ENCODE results near the gene TPRN.

Gene TPRN

GRCh38 chr9:137205126-137206069 lies 4.9 kb upstream of the TPRN start, which contains the start of the genes NDOR1 and TMEM203:
NDOR1 (plus strand) TSS chr9:137205700; CDS start chr9:137205778, 78 bp downstream.
TMEM203 (minus strand) TSS chr9:137205648; CDS start chr9:137205414, 234 bp downstream.
- DNase-seq: peak; percentile 85

- no peak for DNase-seq
Measured at GRCh38 chr9:137204731-137205125, 4.2 kb upstream of the TPRN start.

DNA sequence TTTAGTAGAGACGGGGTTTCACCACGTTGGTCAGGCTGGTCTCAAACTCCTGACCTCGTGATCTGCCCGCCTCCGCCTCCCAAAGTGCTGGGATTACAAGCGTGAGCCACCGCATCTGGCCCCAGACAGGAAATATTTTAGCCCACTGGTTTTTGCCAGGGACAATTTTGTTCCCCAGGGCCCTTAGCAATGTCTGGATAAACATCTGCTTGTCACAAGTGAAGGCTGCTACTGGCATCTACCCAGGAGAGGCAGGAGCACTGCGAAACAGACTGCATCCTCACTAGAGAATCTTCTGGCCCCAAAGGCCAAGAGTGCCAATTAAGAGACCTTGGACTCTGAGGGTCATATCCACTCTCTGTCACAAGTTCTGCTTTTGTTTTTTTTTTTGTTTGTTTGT lies 2.4 kb upstream of the TPRN start:
- DNase-seq: no peak

DNA sequence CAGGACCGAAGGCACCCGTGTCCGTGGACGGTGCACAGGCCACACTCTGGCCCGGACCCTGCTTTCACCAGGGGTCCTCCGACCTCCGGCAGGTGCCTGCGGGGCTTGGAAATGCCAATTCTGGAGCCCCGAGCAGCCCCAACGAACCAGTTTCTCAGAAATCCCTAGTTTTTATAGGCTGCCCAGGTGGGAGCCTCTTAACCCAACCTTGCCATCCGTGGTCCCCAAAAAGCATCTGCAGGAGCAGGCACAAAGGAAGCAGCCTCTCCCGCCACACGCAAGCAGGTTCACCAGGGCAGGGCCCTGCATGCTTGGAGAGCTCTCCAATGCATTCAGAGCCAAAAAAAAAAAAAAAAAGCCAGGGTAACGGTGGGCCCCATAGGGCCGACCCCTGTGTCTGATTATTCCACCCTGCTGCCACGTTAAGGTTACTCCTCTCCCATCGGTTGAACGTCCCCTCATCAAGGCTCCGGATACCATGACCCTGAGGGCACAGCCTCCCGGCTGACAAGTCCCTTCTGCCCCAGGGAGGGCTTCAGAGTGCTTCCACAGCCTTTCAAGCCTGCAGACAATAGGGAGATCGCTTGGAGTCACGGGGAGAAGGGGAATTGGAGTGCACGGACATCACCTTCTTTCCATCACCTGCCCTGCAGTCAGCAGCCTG lies 796 bp upstream of the TPRN start:
- DNase-seq: no peak

- no peak for DNase-seq
Measured at GRCh38 chr9:137199411-137200121, 975 bp downstream of the TPRN start.

GRCh38 chr9:137198902-137199283 lies 1.6 kb downstream of the TPRN start:
- DNase-seq: no peak

- no peak for DNase-seq
Measured at GRCh38 chr9:137198051-137198901, 2.3 kb downstream of the TPRN start.

DNA sequence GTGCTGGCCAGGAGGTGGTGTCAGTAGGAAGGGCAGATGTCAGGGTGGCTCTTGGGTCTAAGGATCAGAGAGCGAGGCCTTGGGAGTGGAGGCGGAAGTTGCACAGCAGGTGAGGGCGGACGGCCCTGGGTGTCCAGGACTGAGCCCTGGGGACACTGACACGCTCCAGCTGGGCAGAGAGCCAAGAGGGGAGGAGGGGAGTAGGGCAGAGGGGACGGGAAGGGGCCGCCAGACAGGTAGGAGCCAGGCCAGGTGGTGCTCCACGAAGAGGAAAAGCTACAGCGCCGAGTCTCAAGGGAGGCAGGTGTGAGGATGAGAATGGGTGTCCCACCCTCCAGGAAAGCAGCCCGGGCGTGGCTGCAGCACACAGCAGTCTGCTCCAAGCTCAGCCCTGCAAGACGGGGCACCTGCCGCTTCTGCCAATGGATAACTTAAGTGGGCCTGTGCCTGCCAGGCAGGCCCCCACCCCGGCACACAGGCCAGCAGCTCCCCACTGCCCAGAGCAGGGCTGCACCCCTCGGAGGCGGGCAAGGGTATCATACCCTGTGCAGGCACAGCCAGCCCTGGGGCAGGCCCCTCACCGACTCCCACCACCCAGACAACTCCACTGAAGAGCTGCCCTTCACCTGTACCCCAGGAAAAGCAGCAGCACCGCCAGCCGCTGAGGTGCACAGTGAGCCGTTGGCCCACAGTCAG lies 4.9 kb downstream of the TPRN start:
- no peak for DNase-seq

DNA sequence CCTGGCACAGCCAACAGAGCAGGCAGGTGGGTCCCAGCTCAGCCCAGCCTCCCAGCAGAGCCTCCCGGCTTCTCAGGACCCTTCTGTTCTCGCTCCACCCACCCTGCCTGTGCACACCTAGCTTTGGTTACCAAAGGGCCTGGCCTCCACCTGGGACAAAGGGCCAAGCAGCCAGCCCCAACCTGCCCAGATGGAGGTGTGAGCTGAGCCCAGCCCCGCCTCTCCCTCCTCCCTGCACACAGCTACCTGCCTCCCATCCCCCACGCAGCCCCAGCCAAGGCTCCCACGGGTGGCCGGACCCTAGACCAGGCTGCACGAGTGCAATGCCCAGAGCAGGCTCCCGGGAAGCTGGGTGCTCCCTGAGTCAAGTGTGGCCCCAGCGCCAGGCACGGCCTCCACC lies 5.6 kb downstream of the TPRN start:
- no peak for DNase-seq

GRCh38 chr9:137194388-137194787 lies 6.2 kb downstream of the TPRN start:
- no peak for DNase-seq

GRCh38 chr9:137193771-137194170 lies 6.8 kb downstream of the TPRN start:
- DNase-seq: no peak

GRCh38 chr9:137192859-137193258 lies 7.7 kb downstream of the TPRN start:
- no peak for DNase-seq

DNA sequence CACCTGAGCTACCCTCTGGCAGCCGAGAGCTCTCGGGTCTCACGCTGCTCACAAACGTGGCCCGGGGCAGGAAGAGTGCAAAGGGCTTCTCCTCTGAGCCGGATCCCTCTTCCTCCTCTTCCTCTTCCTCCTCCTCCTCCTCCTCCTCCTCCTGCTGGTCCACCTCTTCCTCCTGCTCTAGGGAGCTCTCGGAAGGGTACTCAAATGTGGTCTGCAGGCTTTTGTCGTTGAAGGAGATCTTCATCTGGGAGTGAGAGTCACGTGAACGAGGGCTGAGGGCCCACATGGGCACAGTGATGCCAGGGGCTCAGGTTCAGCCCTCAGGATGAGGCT lies 8.1 kb downstream of the TPRN start:
- no peak for DNase-seq

- no peak for DNase-seq
Measured at GRCh38 chr9:137191691-137192447, 8.7 kb downstream of the TPRN start.

DNA sequence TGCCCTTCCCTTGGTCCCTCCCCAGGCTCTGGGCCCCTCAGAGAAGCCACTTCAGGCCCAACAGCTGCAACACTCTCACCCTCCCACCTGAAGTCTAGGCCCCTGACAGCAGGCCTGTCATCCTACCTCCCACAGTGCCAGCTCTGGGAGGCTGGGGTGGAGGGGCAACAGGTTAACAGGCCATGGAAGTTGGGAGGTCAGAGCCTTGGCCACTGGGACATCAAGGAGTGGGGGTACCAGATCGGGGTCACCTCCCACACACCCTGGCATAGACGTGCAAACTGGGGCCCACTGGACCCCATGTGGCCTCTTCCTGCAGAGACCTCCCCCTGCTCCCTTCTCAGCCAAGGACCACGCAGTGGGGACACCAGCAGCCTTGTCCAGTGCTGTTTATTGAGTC lies 9.3 kb downstream of the TPRN start:
- DNase-seq: no peak

DNA sequence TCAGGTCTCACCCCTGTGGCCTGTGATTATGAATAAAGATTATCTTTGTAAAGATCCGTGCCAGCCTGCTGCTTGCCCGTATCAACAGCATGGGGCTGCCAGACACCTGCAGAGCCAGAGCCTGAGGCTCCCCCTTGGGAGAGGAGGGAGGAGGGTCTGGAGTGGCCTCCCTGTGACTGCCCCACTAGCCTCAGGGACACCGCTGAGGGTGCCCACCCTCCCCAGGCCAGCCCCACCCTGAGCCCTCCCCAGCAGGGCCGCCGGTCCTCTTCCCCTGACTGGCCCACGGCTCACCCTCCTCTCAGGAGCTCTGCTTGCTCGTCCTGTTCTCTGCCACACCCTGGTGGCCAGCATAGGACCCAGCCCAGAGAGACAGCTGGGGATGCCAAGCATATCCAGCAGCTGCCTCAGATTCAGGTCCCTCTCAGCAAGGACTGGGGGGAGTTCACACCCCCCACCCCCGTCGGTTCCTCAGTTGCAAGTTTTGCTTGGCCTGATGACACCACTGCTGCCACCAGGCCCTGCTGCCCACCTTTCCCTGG lies 10.2 kb downstream of the TPRN start:
- DNase-seq: no peak

DNA sequence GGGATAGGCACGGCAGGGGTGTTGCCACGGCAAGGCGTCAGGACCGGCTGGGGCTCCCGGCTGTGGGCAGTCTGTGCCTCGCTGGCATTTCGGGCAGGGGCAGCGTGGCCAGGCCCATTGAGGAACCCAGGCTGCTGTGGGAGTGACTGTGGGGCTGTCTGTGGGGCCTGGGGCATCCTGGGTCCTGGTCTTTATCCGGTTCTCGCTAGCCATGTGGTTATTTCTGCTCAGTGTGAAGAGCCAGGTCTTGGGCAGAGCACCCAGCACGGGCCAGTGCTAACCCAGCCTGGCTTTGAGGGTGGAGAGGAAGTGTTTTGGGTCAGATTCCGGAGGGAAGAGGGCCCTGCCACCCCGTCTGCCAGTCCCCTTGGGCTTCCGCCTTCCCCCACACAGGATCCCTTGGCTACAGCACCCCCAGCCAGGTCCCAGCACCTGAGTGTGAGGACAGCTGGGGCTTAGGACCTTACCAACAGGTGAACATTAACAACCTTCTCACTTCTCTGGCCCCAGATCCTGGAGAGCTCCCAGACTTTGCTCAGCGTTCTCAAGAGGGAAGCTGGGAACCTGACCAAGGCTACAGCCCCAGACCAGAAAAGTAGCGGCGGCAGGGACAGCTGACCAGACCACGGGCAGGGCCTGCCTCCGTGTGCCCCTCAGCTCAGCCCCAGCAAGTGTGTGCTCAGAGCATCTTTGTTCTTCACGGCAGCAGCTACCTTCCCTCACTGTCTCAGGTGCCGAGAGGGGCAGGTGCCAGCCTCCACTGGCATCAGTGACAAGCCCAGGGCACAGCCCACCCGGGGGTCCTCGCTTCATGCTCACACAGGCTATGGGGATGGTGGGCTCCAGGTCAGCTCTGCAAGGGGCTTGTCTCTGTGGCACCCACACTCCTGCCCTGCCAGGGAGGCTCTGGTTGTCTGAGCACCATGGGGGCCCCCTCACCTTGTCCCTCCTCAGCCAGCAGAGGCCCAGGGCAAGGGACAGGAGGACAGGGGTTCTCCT lies 10.9 kb downstream of the TPRN start:
- DNase-seq: no peak

- DNase-seq: peak; percentile 92
Measured at GRCh38 chr9:137188490-137189296, 11.8 kb downstream of the TPRN start, which contains the start of the genes ANAPC2 and SSNA1. ANAPC2 (minus strand) TSS chr9:137188560; CDS start chr9:137188532, 28 bp downstream. SSNA1 (plus strand) TSS chr9:137188676; CDS start chr9:137188727, 51 bp downstream.

Data from fibroblast of skin of right biceps (primary cell).